Central memory CD8-positive, alpha-beta T cell (primary cell): ENCODE measurements around the gene SLC16A3.

Experiments used
- ATAC-seq: fragments of 150-1000 bp; cut with Tn5 transposase; replicated peaks from 2 replicates; pipeline ENCODE4 v1.10.0; 2022; ENCODE audit warnings: mild to moderate bottlenecking, moderate FRiP score, moderate number of reproducible peaks; ENCODE audit not compliant: poor library complexity, severe bottlenecking; ENCODE audit errors: extremely low read depth
- DNase-seq, 2 donors: peaks; one replicate each; pipeline ENCODE4 v3.0.0; 2021; ENCODE audit warnings: low spot score in 2 of 2
- H3K27ac Mint-ChIP-seq: one replicate; pipeline ENCODE4 v1.8.0; 2022; ENCODE audit warnings: low read depth, mild to moderate bottlenecking, moderate library complexity, mixed read lengths
- H3K27me3 Mint-ChIP-seq: one replicate; pipeline ENCODE4 v1.8.0; 2022; ENCODE audit warnings: mixed read lengths
- H3K36me3 Mint-ChIP-seq: one replicate; pipeline ENCODE4 v1.8.0; 2022; ENCODE audit warnings: mild to moderate bottlenecking, moderate library complexity, mixed read lengths; ENCODE audit not compliant: insufficient read depth
- H3K4me1 Mint-ChIP-seq: one replicate; pipeline ENCODE4 v1.8.0; 2022; ENCODE audit warnings: mixed read lengths
- H3K4me3 Mint-ChIP-seq: one replicate; pipeline ENCODE4 v1.8.0; 2022; ENCODE audit warnings: mild to moderate bottlenecking, moderate library complexity, mixed read lengths
- H3K9me3 Mint-ChIP-seq: one replicate; pipeline ENCODE4 v1.8.0; 2022; ENCODE audit warnings: mixed read lengths

SLC16A3 gene

DNA sequence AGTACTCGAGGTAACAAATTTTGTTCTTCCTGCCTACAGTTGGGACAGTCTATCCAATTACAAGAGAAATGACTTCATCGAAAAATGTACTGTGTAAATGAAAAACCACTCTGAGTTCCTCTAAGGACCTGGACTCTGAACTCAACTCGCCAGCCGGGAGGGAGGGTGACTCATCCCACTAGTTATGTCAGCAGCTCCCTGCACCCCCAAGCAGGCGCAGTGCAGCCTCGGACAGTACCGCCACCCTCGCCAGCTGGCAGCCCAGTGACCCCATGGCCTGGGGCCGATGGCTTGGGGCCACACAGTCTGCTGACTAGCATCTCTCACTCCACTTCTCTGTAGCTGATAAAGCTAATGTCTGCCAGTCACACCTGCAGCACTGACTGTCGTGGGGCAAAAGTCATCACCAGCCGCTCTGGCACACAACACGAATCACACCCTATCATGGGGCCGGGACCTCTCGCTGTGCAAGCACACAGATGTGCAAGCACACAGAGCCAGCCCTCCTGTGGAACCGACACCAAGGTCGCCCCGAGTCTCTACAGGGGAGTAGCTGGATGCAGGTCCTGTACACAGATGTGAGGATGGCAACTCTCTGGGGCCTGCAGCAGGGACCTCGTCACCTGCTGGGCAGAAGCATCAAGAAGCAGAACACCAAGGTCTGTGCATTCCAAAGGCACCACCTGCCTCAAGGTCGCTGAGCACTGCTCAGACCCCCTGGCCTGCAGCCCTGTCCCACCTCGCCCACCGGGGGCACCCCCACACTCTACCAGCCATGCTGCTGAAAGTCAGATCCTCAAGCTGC, 38.9 kb downstream of the SLC16A3 start:
- H3K4me1 Mint-ChIP-seq: peaks cover 62% of the 10 kb centered on the region
- ATAC-seq: no peak
- H3K4me3 Mint-ChIP-seq: peak overlapping the region; percentile 86
- H3K27me3 Mint-ChIP-seq: no peaks in the 10 kb centered on the region
- peaks cover 63% of the 10 kb centered on the region for H3K36me3 Mint-ChIP-seq
- no peak for DNase-seq
- H3K27ac Mint-ChIP-seq: peak overlapping the region; percentile 78
- no peaks in the 10 kb centered on the region for H3K9me3 Mint-ChIP-seq

DNA sequence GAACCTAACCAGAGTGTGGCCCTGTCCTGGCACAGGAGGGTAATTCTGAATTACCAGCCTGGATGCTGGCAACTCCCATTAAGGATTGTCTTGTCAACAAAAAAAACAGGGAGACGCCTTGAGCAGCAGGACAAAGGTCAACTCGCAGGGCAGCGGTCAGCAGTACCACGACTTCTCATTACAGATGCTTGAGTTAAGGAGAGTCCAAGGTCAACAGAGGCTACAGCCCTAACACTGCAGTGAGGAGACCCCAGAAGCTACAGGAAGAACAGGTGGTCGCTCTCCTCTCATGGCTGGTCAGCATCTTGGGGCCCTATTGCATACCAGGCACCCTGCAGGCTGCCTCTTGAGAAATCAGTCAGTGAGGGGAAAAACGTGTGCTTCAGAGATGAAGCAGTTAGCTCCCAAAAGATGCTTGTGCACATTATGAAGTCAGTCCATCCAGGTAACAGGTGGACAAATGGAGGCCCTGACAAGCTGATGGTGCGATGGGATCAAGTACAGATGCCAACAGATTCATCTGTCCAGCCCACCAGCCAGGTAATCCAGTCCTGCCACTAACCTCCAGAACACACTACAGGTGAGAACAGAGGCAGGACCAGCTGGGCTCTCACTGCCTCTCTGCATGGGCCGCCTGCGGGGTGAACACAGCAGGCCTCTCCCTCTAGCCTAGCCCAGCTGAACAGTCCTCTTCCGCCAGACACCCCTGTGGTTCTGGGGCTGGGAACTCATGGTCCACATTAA, 40.5 kb downstream of the SLC16A3 start:
- H3K27ac Mint-ChIP-seq: peak overlapping the region; percentile 78
- H3K9me3 Mint-ChIP-seq: no peaks in the 10 kb centered on the region
- H3K4me1 Mint-ChIP-seq: peaks cover 62% of the 10 kb centered on the region
- H3K36me3 Mint-ChIP-seq: peaks cover 60% of the 10 kb centered on the region
- DNase-seq (no peak), ATAC-seq (no peak)
- H3K4me3 Mint-ChIP-seq: peak overlapping the region; percentile 86
- no peaks in the 10 kb centered on the region for H3K27me3 Mint-ChIP-seq

DNA sequence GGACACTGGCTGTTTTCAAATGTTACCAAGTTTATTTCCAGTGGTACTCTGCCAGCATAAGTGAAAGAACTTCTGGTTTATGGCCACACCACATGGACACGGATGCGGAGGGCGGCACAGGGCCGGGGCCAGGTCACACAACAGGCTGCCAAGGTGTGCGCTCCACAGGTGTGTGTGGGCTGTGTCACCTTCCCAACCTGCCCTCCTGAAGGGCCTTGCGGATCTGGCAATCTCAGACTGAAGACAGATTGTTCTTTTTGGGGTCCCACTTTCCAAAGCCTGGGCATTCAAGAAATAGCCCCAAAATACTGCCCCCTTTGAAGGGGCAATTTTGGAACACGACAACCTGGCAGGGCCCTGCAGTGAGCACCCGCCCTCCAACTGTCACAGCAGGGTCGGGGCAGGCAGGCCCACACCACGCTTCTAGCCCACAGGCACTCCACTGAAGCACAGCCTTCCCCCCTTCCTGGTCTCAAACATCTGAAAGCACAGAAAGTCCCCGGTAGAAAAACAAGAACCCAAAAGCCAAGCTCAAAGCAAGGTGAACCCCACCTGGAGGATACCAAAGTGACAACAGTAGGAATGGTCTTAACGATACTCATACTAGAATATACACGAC, 41.1 kb downstream of the SLC16A3 start:
- DNase-seq (no peak), ATAC-seq (no peak)
- peaks cover 53% of the 10 kb centered on the region for H3K36me3 Mint-ChIP-seq
- peak overlapping the region; percentile 86 for H3K4me3 Mint-ChIP-seq
- H3K27me3 Mint-ChIP-seq: no peaks in the 10 kb centered on the region
- peaks cover 62% of the 10 kb centered on the region for H3K4me1 Mint-ChIP-seq
- no peaks in the 10 kb centered on the region for H3K9me3 Mint-ChIP-seq
- peak overlapping the region; percentile 78 for H3K27ac Mint-ChIP-seq

DNA sequence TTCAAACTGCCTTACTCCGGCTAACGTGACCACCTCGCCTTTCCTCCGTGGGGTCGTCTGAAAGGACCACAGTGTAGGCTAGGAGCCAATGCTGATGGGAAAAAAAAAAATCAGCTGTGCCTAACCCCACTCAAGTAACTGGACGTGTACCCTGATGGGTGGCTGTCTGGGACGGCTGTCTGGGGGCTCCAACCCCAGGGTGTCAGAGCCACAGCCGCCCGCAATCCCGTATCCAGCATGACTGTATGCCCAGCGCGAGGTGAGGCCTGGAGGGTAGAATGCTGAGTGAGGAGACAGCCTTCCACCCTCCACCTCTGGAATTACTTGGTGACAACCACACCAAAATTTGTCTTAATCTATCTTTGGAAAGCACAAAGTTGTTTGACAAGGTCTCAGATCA, 41.8 kb downstream of the SLC16A3 start:
- peaks cover 46% of the 10 kb centered on the region for H3K36me3 Mint-ChIP-seq
- no peaks in the 10 kb centered on the region for H3K27me3 Mint-ChIP-seq
- H3K27ac Mint-ChIP-seq: peak overlapping the region; percentile 78
- peak overlapping the region; percentile 86 for H3K4me3 Mint-ChIP-seq
- peaks cover 62% of the 10 kb centered on the region for H3K4me1 Mint-ChIP-seq
- ATAC-seq: no peak
- no peaks in the 10 kb centered on the region for H3K9me3 Mint-ChIP-seq
- no peak for DNase-seq

DNA sequence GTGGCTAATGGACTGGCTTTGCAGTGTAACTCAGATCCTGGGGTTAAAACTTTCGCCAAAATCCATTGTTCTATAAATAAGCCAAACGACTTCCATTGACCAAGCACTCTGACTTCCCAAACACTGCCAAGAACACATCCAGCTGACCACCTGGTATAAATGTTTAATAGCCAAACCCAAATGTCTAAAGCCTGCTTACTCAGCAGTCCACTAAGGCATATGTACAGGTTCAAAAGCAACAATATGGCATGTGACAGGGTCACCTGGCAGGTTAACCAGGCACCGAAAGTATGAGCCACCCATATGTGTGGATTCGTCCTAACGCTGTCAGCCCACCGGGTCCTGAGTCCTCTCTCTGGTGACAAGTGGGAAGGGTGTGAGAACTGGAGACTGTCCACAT, 42.6 kb downstream of the SLC16A3 start:
- Mint-ChIP-seq H3K9me3 (no peaks in the 10 kb centered on the region), H3K27ac (no peak overlapping the region), H3K4me1 (peaks cover 56% of the 10 kb centered on the region), H3K4me3 (peak overlapping the region; percentile 86), H3K27me3 (no peaks in the 10 kb centered on the region), H3K36me3 (peaks cover 41% of the 10 kb centered on the region)
- DNase-seq (no peak), ATAC-seq (no peak)

DNA sequence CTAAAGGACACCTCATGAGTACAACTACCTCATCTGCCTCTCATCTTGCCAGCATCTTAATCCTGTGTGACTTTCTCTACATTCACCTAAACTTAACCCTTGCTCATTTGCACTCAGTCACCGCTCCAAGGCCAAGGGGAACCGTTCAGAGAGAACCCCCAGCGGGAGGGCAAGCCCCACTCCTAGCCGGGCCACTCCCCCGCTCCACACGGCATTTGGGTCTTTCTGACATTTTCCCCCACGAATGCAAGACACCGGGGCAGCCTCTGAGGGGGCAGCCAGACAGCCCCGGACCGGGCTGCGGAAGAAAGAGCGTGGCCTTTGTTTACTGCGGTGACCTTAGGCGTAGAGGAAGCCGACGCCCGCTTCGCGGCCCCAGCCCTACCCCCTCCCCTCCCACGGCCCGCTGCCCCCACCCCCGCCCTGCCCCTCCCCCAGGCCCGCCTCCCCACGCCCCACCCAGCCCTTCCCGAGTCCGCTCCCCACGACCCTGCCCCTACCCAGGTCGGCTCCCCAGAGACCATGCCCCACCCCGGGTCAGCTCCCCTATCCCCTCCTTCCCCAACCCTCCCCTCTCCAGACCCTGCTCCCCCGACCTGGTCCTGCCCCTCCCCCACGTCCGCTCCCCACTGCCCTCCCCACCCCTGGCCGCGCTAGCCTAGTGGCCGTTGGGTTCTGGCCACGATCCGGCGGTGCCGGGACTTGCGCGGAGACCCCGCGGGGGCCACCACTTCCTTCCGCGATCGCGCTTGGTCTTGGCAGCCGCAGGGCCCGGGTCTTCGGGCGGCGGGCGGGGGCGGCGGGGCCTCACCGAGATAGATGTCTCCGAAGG, 43.9 kb downstream of the SLC16A3 start:
- H3K36me3 Mint-ChIP-seq: peaks cover 37% of the 10 kb centered on the region
- H3K27ac Mint-ChIP-seq: peak overlapping the region; percentile 97
- H3K4me1 Mint-ChIP-seq: peaks cover 47% of the 10 kb centered on the region
- H3K9me3 Mint-ChIP-seq: no peaks in the 10 kb centered on the region
- no peaks in the 10 kb centered on the region for H3K27me3 Mint-ChIP-seq
- ATAC-seq: peak; percentile 13
- peak in 1 of 2 donors; percentile 27 for DNase-seq
- H3K4me3 Mint-ChIP-seq: peak overlapping the region; percentile 86

DNA sequence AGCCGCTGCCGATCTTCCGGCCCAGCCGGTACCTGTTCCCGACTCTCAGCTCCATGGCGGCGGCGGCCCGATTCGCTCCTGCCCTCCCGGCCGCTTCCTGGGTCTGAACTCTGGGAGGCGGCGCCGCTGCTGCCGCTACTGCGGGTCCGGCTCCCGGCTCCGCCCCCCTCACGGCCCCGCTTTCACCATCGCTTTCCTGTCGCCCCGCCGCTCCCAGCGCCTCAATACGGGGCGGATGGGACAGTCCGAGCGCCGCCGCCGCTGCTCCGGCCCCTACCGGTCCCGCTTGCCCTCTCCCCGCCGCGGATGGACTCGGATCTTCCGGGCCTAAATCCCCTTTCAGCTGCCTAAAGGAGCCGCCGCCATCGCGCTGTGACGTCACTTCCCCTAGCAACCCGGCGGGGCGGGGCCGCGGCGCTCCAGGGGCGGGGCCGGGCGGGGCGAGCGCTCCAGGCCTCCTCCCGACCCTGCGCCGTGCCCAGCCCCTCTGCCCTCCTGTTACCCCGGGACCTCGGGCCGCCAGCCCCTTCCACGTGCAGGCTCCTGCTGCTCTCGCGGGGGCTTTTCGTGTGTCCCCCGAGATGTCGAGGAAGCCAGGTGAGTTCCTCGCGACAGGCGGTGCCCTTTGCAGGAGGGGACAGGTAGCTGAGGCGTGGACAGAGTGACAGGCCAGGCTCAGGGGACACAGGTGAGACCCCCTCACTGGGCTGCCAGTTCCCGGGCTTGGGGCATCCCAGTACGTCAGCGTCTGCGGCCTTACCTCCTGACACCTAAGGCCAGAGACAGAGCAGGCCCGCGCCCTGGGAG, 44.7 kb downstream of the SLC16A3 start, which contains the start of gene CSNK1D:
TSS of gene CSNK1D (minus strand) at position 374 of the 807 bp plus-strand sequence. CDS start at position 55, 319 bp downstream.
- peak within 1 kb of the TSS; percentile 97 for H3K27ac Mint-ChIP-seq
- H3K36me3 Mint-ChIP-seq: peaks cover 33% of the 10 kb centered on the region
- peaks cover 39% of the 10 kb centered on the region for H3K4me1 Mint-ChIP-seq

DNA sequence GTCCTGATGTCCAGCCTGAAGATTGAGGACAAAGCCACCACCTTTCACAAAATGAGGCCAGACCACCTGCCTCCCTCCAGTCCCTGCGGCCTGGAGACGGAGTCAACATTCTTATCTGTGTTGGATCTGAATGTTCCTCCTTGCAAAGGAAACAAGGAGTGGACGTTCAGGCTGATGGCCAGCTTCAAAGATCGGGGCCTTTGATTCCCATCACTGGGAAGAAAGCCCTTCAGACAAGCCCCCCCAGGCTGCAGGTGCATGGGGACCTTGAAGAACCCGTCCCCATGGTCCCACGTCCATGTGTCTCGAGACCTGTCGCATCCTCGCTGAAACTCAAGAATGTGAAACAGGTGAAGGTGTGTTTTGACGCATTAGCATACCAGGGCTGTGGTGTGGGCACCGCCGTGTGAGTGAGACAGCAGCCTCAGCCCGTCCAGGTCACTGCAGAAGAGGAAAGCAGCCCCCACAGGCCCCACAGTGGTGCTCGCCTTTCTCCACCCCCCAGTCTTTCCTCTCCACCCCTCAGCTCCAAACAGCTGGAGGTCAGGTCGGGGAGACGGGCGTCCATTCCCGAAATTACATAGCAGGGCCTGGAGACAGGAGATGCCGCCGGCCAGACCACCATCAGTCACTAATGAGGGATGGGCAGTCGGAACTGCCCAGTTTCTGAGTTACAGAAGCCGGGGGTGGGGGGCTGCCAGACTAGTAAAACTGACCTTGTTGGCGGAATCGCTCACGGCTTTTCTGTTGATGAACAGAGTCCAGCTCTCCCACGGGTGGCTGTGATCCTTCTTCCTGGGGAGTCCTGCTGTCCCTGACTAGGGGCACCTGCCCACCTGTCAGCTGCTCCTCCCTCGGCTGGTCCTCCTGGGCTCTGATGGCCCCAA, 45.5 kb downstream of the SLC16A3 start:
- Mint-ChIP-seq H3K27me3 (no peaks in the 10 kb centered on the region), H3K4me1 (peaks cover 30% of the 10 kb centered on the region), H3K36me3 (peaks cover 32% of the 10 kb centered on the region), H3K27ac (peak overlapping the region; percentile 97), H3K9me3 (no peaks in the 10 kb centered on the region), H3K4me3 (peak overlapping the region; percentile 86)
- no peak for ATAC-seq
- no peak for DNase-seq

More for the DNA sequence above, 44.7 kb downstream of the SLC16A3 start, which contains the start of gene CSNK1D:
- Mint-ChIP-seq H3K9me3 (no peaks in the 10 kb centered on the region), H3K4me3 (peak within 1 kb of the TSS; percentile 86), H3K27me3 (no peaks in the 10 kb centered on the region)
- DNase-seq: peak; percentile 85 to 87
- peak; percentile 88 for ATAC-seq

DNA sequence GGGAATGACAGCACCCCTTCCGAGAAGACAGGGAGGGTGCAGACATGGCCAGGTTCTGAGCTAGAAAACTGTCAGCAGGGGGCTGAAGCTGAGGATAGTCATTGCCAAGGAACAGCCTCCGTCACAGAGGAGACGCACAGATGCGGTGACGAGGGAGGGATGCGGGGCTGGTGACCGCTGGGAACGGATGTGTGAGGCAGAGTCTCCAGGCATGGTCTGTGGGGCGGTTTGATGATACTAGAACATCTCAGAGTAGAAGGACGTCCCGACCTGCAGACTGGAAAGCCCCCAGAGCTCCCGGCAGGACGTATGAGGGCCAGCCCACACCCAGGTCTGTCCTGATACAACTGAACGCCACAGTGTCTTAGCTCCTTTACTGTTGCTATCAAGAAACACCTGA, 46.5 kb downstream of the SLC16A3 start:
- Mint-ChIP-seq H3K9me3 (no peaks in the 10 kb centered on the region), H3K4me3 (no peak overlapping the region), H3K36me3 (peaks cover 27% of the 10 kb centered on the region), H3K27me3 (no peaks in the 10 kb centered on the region), H3K27ac (peak overlapping the region; percentile 66), H3K4me1 (peaks cover 21% of the 10 kb centered on the region)
- no peak for ATAC-seq
- DNase-seq: no peak

DNA sequence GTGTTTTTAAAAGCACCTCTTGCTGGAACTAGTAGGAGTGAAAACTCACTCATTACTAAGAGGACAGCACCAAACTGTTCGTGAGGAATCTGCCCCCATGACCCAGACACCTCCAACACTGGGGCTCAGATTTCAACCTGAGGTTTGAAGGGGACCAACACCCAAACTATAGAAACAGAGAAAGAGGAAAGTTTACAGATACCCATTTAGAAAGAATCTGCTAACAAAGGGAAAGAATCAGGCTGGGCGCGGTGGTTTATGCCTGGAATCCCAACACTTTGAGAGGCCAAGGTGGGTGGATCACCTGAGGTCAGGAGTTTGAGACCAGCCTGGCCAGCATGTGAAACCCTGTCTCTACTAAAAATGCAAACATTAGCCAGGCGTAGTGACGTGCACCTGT, 48.1 kb downstream of the SLC16A3 start:
- Mint-ChIP-seq H3K27ac (no peak overlapping the region), H3K9me3 (no peaks in the 10 kb centered on the region), H3K36me3 (peaks cover 14% of the 10 kb centered on the region), H3K4me3 (no peak overlapping the region), H3K27me3 (no peaks in the 10 kb centered on the region), H3K4me1 (peaks cover 21% of the 10 kb centered on the region)
- ATAC-seq (no peak), DNase-seq (no peak)

DNA sequence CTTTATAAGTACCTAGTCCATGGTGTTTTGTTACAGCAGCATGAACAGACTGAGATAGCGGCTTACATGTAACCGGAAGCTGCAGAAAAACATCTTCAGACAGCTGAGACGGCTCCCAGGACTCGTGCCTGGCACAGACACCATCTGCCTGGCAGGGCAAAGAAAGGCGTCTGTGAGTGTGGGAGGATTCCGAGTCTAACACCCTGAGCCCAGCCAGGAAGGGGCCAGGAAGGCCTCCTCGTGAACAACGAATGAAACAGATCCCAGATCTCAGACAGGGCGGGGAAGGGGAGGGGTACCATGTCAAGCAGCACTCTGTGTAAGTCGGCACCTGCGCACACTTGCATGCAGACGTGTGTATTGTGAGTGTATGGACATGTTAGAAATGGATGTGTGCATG, 49.0 kb downstream of the SLC16A3 start:
- peaks cover 13% of the 10 kb centered on the region for H3K4me1 Mint-ChIP-seq
- H3K4me3 Mint-ChIP-seq: no peak overlapping the region
- H3K27me3 Mint-ChIP-seq: no peaks in the 10 kb centered on the region
- H3K9me3 Mint-ChIP-seq: no peaks in the 10 kb centered on the region
- no peak for ATAC-seq
- H3K36me3 Mint-ChIP-seq: peaks cover 7% of the 10 kb centered on the region
- DNase-seq: no peak
- H3K27ac Mint-ChIP-seq: no peak overlapping the region
